ENCODE results near the gene SCGB2B2.
"Not testable (repeated sequence)": the region's sequence is repeated elsewhere in the genome, so short reads cannot be mapped to it uniquely, and the experiment has no call there.

SCGB2B2 gene, protein sequence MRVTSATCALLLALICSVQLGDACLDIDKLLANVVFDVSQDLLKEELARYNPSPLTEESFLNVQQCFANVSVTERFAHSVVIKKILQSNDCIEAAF

DNA sequence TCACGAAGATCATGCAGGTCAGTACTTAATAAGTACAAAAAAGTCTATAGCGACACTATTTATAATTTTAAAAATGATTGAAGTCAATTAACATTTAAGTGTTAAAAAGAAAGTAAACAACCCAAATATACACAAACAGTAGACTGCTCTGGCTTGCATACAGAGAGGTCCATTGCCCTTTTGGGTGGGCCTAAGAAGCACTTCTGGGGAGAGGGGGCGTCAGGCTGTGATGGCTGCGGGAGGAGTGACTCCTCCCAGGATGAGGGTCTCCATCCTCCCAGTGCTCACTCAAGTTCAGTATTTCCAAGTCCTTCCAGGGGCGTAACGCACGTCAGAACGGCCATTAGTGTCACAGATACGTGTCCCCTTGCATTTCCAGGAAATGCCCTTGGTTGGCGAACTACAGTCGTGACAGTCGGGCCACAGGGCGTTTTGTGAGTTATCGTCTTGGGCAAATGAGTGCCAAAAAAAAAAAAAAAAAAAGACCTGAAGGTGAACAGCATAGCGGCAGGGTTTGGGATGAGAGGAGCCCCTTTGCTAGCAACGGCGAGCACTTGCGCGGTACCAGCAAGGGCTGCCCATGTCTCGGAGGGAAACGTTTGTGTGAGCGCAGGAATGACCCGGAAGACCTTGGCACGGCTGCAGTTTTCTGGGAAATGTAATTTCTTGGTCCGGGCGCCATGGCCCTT lies at the start of gene SCGB2B2:
Gene SCGB2B2 (minus strand): TSS at position 463 of the 689 bp plus-strand sequence. CDS start 82,596 bp downstream, outside the sequence.
- DNase-seq: no peak

DNA sequence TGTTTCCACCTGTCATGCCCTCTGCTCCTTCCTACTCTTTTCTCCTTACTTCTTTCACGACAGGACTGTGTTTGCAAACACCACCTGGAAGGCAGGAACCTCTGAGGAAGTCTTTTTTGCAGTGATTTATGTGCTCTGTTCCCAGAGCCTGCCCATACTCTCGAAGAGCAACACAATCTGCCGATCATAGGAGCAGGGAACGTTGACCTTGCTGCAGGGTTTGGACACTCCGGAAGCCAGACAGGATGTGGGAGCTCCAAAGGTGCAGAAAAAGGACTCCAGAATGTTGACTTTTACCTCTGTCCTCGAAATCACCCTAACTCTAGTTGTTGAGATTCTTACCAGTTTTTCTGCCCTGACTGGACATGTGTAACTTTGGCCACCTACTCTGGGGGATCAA lies 48.4 kb upstream of the SCGB2B2 start:
- no peak for DNase-seq

DNA sequence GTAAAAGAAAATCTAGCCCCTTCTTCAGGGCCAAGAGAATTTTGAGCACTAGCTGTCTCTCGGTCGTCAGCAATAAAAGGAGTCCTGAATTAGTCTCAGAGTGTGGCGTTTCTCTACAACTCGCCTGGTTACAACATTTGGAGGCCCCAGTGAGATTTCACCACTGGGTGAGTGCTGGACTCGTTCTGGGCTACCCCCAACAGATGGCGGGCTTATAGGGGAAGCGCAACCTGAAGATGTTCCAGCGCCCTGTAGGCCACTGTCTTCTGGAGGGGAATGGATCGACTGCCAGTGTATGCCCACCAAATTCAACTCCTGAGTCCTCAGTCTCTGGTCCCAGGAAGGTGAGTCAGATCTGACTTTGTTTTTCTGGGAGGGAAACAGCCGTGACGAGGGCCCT lies 45.4 kb upstream of the SCGB2B2 start:
- no peak for DNase-seq

DNA sequence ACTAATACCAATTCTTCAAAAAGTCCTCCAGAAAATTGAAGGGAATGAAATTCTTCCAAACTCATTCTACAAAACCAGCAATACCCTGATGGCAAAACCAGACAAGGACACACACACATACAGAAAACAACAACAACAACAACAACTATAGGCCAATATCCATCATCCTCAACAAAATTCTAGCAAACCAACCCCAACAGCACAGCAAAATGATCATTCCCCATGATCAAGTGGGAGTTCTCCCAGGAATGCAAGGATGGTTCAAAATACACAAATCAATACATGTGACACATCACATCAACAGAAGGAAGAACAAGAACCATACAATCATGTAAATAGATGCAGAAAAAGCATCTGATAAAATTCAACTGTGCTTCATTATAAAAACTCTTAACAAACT lies 38.4 kb upstream of the SCGB2B2 start:
- DNase-seq: no peak

DNA sequence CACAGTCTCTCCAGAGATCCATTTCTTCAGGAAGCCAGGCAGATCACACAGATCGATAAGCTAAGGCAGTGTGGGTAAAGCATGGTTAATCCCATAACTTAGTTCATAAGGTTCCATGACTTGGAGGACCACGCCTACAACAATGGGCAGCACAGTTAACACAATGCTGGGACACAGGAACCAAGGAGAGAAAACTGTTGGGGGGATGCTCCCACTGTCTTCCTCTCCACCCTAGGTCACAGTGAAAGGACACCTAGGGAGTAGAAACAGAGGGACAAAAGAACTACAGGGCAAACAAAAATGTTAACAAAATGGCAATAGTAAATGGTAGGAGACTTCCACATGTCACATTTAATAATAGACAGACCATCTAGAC lies 36.3 kb upstream of the SCGB2B2 start:
- DNase-seq: no peak

DNA sequence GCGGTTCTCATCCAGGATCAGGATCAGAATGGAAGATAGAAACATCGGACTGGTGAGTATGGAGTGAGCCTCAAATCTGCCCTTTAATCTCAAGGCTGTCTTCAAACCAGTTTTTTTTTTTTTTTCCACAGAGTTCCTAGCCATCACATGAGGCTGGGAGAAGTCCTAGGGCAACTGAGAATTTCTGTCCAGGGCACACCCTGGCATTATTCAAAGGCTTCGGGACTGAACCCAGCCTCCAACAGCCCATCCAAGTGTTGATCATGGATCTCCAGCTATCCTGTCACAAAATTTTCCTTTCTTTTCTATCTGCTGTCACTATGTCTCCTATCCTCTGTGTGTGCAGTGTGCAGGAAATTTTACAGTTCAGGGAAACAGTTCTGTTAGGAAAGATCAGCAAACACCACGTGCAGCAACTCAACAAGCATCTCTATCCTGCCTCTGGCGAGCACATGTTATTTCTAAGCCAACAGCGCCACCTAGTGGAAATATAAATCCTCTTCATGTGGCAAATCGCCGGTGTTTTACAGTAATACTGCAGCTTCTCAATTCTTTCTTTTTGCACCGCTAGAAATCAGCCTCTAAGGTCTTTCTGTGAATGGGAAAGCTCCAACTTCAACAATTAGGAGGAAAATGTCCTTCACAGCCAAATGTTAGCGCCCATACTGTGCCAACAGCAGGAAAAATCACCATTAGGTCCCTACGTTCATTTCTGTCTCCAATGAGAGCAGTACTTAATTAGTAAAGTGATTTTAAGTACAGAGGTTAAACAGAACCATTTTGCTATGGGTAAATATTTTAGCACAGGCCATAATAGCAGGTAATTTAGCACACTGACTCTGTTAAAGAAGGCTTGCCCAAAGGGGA lies 35.7 kb upstream of the SCGB2B2 start:
- DNase-seq: no peak

DNA sequence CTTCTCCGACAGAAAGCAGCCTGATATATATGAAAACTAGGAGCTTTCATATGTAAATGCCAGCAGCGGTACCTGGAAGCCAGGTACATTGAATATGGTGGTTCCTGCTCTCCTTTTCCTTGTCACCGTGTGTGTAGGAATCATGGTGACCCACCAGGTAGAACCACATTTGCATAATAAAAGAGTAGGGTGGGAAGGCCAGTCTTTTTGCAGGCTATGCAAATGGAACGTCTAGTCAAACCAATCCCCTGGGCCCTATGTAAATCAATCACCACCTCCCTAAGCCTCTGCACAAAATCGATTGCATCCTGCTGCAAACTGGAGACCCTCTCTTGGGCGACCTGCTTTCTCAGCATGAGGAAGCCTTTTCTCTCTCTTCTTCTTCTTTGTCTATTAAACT lies 34.9 kb upstream of the SCGB2B2 start:
- DNase-seq: no peak

DNA sequence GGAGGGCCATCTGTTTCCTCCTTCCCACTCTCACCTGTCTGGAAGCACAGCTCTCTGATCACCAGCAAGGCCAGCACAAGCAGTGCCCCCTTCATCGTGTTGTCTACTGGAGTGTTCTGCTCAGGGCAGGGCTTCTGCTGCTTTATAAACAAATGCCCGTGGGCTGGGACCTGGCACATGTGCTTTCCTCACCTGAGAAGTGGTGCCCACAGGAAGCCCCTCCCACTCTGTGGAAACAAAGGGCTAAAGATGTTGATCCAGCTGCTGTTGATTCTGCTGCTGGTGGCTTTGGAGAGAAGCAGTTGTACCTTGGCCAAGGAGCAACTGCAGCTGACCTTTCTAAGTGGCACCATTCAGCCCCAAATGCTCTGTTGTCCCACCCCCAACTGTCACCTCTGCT lies 30.7 kb upstream of the SCGB2B2 start:
- no peak for DNase-seq

DNA sequence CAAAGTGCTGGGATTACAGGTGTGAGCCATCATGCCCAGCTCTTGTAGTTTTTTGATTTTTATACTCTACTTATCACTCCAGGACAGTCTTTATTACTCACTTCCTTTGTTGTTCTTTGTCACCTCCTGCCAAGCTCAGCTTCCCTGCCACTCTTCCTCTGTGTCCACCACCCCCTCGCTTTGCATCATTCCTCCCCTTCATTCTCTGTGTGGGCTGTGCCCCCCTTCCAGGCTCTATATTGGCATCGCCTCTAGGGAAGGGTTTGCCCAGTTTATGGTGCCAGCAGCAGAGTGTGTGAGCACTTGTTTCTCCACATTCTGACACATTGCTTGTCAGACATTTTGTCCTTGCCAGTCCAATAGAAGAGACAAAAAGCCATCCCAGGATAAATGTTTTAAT lies 15.6 kb upstream of the SCGB2B2 start:
- DNase-seq: no peak

DNA sequence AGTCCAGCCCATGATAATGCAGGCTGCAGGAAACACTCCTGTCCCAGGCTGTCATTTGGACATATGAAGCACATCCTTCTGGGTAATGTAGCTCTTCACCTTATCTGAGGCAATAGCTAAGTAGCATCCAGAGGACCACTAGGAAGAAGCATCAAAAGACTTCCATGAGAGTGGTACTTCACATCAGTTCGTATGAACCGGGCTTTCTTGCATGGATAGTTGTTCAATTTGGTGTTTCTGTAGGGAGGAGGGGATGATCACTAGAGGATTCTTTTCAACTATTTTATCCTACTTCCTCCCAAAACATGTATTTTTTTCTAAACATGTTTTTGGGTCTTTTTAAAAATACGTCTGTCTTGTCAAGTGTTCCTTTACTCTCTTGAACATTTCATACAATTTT lies 13.4 kb upstream of the SCGB2B2 start:
- DNase-seq: no peak

DNA sequence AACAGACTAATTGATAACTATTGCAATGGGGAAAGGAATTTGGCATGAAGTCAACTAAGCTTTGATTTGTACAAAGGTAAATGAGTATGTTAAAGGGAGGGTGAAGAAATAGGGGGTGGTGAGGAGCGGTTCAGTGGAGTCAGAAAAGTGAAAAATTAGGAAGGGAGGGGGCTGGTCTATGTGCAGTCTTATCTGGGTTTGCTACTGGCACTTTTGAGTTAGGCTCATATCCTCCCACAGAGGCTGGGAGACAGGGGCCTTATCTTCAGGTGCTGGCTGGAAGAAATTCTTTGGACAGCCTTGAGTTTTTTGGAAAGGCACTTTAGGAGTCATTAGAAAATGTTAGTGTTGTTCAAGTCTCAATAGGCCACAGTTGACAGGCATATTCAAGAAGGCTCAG lies 11.6 kb upstream of the SCGB2B2 start:
- DNase-seq: no peak

DNA sequence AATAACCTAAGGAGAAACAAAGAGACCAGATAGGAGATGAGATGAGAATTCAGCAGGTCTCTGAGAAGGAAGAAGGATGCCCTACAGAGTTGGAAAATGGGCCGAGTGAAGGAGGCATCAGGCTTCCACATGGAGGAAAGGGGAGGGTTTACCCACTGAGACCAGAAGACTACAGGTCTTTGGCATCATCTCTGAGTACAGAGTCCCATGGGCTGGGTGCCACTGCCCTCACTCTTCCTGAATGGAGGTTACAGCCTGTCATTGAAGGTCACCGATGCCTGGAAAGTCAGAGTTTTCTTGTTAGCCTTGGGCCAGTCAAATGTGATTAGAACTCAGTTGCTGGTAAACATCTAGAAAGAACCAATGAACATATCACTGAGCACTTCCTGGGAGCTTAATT lies 10.4 kb upstream of the SCGB2B2 start:
- no peak for DNase-seq

DNA sequence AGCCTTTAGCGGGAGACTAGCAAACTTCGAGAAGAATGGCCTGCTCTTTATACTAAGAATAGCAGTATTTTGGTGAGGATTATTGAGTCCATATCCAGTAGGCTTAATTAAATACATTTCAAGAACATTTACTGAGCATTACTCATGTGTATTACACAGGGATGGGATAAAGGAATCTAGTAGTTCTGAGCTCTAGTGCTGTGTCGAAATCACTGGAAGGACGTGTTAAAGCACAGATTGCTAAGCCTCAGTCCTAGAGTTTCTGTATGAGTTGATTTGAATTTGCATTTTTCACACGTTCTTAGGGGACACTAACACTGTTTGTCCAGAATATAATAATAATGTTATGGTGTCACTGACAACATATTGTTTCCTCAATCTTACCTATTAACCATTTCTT lies 9.5 kb upstream of the SCGB2B2 start:
- no peak for DNase-seq

DNA sequence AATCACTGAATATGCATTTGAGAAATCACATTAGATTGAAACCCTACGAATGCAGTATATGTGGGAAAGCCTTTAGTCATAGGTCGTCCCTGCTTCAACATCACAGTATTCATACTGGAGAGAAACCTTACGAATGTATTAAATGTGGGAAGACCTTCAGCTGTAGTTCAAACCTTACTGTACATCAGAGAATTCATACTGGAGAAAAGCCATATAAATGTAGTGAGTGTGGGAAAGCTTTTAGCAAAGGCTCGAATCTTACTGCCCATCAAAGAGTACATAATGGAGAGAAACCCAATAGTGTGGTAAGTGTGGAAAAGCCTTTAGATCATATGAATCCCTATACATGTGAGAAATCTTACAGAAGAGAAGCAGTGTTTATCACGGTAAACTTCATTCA lies 8.3 kb upstream of the SCGB2B2 start:
- DNase-seq: not testable (repeated sequence)

DNA sequence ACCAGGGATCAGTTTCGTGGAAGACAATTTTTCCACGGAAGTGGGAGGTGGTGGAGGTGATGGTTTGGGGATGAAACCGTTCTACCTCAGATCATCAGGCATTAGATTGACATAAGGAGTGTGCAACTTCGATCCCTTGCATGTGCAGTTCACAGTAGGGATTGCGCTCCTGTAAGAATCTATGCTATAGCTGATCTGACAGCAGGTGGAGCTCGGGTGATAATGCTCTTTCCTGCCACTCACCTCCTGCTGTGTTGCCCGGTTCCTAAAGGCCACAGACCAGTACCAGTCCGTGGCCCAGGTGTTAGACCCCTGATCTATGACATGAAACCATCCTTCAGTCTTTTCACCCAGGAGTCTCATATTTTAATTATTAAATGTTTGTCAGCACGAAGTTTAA lies 4.5 kb upstream of the SCGB2B2 start:
- no peak for DNase-seq

DNA sequence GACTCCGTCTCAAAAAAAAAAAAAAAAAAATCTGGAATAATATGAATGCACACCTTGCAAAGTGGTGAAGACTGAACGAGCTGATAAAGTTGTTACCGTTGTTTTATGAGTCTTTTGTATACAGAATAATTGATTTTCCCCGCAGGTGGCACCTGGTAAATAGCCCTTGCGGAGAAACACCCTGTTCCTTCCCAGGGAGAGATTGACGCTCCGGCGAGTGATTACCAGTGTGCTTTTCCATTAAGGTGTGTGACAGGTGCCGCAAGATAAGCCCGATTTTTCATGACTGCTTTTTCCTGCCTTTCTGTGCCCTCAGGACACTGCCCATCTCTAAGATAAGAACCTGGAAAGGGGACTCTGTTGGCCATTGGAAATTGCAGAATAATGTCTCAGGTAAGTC lies 1.5 kb upstream of the SCGB2B2 start:
- DNase-seq: no peak

DNA sequence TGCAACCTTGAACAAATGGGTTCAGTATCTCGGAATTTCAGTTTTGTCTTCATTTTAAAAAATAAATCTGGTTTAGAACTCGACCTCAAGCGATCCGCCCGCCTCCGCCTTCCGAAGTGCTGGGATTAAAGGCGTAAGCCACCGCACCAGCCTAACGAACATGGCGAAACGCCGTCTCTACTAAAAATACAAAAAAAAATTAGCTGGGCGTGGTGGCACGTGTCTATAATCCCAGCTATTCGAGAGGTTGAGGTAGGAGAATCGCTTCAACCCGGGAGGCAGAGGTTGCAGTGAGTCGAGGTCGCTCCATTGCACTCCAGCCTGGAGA lies 1.1 kb upstream of the SCGB2B2 start:
- no peak for DNase-seq

DNA sequence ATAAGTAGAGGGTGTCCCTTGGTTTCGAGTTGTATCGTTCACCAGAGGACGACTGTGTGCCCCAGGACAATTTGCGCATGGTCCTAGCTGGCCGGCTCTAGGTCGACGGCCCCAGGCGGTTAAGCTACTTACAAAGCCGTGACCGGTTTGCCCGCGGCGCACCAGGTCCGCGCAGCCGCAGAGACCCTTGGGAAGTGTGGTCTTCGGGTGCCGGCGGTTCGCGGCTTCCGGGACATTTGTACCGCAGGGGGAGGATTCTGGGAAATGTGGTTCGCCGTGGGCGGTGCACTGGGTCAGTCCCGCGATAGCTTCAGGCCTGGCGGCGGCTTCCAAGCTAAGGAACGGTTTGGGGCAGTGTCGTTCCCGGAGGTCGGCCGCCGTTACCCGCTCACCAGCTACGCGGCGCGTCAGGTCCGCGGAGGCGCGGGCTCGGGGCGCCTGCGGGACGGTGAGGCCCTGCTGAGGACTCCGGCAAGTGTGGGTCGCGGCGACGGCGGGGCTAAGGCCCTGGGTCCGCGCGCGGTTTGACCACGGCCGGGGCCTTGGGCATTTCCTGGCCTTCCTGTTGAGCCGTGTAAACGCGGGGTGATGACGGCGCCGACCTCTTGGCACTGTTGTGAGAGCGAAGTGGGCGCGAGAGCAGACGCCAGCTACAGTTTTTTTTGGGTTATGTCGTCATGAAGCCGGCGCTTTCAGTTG lies 576 bp upstream of the SCGB2B2 start, which contains the start of gene ZNF302:
Gene ZNF302 (plus strand): TSS at position 293 of the 699 bp plus-strand sequence. CDS start 1,127 bp downstream, outside the sequence.
- DNase-seq: peak; percentile 96

DNA sequence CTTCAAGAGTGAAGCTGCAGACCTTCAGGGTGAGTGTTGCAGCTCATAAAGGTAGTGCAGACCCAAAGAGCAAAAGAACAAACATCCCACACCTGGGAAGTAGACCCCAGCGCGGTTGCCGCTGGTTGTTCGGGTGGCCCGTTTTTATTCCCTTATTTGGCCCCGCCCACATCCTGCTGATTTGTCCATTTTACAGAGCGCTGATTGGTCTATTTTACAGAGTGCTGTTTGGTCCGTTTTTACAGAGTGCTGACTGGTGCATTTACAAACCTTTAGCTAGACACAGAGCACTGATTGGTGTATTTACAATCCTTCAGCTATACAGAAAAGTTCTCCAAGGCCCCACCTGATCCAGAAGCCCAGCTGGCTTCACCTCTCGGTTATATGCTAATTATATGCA lies 1.0 kb downstream of the SCGB2B2 start:
- DNase-seq: no peak

DNA sequence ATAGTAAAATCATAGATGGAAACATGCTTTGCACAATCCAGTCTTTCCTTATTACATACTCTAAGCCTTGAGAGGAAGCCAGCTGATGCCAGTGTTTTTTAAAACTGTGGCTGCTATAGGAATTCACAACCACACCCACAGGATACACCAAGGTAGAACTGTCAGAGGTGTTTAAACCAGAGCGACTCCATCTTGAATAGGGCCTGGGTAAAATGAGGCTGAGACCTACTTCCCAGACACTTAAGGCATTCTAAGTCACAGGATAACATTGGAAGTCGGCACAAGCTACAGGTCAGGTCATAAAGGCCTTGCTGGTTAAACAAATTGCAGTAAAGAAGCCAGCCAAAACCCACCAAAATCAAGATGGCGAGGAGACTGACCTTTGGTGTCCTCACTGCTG lies 1.7 kb downstream of the SCGB2B2 start:
- DNase-seq: no peak

DNA sequence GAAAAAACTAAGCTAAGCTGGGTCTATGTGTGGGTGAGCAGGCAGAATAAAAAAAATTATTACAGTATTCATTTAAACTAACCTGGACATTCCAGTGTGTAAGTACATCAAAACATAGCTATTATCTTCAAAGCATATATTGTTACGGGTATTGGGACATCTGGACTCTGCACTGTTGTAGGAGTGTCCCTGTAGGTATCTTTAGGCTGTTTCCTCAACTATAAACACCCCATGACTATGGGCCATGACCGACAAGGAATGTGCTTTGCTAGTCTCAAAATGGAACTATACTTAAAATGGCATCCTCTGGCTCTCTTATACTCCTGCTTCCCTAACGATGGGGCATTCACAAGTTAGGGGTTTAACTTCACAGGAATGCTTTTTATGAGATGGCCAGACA lies 3.4 kb downstream of the SCGB2B2 start:
- no peak for DNase-seq

DNA sequence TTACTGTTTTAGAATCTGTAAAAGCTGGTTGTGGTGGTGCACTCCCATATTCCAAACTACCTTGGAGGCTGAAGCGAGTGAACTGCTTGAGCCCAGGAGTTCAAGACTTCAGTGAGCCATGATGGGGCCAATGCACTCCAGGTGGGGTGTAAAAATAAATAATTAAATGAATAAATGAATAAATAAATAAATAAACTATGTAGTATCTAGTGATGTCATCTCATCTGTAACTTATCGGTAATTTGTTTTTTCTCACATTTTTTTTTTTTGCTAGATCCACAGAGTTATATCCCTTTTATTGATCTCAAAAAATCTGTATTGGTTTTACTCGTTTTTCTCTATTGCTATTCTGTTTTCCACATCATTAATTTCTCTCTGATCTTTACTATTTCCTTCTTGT lies 5.0 kb downstream of the SCGB2B2 start:
- no peak for DNase-seq

DNA sequence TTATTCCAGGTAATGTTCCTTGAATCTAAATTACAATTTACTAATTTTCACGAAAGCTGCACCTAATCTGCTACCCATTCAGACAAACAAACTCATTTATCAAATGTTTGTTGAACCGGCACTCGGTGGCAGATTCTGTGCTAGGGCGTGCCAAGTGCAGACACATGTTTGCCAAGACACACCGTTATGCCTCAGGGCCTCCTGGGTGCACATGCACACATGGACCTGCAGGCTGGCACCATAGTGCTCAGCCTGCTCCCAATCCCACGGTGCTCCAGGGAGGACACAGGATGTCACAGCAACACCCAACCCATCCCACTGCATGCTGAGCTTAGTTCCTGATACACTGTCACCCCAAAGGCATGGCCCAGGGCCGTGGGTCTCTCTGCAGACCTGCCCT lies 7.7 kb downstream of the SCGB2B2 start:
- no peak for DNase-seq

DNA sequence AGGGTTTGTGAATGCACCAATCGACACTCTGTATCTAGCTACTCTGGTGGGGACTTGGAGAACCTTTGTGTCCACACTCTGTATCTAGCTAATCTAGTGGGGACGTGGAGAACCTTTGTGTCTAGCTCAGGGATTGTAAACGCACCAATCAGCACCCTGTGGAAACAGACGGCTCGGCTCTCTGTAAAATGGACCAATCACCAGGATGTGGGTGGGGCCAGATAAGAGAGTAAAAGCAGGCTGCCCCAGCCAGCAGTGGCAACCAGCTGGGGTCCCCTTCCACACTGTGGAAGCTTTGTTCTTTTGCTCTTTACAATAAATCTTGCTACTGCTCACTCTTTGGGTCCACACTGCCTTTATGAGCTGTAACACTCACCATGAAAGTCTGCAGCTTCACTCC lies 8.3 kb downstream of the SCGB2B2 start:
- not testable (repeated sequence) for DNase-seq

Measured in activated CD4-positive, CD25-positive, alpha-beta regulatory T cell treated with anti-CD3 and anti-CD28 coated beads, Interleukin-2, amount 50 U/mL, for 72 hours (primary cell).